DND-41 (cell line): ENCODE data around the gene SCAF8.

Experiments
- EZH2 ChIP-seq: IDR thresholded peaks from 3 replicates; pipeline ENCODE4 v1.6.1; 2012; ENCODE audit warnings: borderline replicate concordance, low read depth, mild to moderate bottlenecking, moderate library complexity, low read length, inconsistent platforms; ENCODE audit not compliant: severe bottlenecking
- TF ChIP-seq, protein P1 (sequence below): IDR thresholded peaks from 2 replicates; pipeline ENCODE4 v1.5.1; 2012; ENCODE audit warnings: borderline replicate concordance, low read length, moderate library complexity, mild to moderate bottlenecking; ENCODE audit not compliant: poor library complexity, severe bottlenecking; ENCODE audit errors: extremely low read depth

DNA sequence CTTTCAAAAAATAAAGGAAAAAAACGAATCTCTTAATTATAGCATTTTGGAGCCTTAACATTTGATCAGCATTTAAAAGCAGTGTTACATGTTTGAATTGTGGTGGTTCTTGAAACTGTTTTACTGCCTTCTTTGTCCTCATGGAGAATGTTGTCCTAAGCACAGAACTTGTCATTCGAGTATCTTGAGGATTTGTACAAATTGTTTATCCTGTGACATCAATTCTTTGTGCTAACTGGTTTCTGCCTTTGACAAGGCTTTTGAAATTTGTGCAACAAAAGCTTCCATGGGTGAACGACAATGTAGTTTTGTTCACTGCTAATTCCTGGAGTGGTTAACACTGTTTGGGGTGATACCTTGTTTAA is 130.8 kb downstream of the SCAF8 start:
- TF ChIP-seq, protein P1, sequence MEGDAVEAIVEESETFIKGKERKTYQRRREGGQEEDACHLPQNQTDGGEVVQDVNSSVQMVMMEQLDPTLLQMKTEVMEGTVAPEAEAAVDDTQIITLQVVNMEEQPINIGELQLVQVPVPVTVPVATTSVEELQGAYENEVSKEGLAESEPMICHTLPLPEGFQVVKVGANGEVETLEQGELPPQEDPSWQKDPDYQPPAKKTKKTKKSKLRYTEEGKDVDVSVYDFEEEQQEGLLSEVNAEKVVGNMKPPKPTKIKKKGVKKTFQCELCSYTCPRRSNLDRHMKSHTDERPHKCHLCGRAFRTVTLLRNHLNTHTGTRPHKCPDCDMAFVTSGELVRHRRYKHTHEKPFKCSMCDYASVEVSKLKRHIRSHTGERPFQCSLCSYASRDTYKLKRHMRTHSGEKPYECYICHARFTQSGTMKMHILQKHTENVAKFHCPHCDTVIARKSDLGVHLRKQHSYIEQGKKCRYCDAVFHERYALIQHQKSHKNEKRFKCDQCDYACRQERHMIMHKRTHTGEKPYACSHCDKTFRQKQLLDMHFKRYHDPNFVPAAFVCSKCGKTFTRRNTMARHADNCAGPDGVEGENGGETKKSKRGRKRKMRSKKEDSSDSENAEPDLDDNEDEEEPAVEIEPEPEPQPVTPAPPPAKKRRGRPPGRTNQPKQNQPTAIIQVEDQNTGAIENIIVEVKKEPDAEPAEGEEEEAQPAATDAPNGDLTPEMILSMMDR = no peak
- TF ChIP-seq EZH2 = no peak
